ENCODE measurements around the gene ROR2. TPM values are rescaled to one million over a fixed set of nuclear protein-coding genes. Genes with fewer than 3 reads are reported as not detected.

The ROR2 gene
- total and polyA plus RNA-seq, 2 donors (not counting 3 experiments of a cell fraction or from before 2014, with no cell fraction given), result not detected

GRCh38 chr9:91751922-91752321 is 198.1 kb downstream of the ROR2 start:
- no peak overlapping the region for H3K4me3 ChIP-seq (replicated peaks in 1 of 3; ENCODE audit: insufficient read depth in 1 of 3, low read depth in 1 of 3, low read length in 3 of 3)
- H3K27me3 ChIP-seq (ENCODE audit: control insufficient read depth in 2 of 2, insufficient read depth in 2 of 2, low read length in 2 of 2), result no peaks in the 10 kb centered on the region
- TF ChIP-seq MAX (IDR thresholded peaks at IDR 0.05; ENCODE audit: insufficient read depth, insufficient read length) (no peak), CTCF (IDR thresholded peaks at IDR 0.05; ENCODE audit: extremely low read depth in 1 of 2, insufficient read depth in 1 of 2, low read depth in 1 of 2, low read length in 2 of 2) (no peak)
- DNase-seq (ENCODE audit: low read depth, low spot score), result no peak
- H3K79me2 ChIP-seq (ENCODE audit: control insufficient read depth, insufficient read depth, low read length), result no peaks in the 10 kb centered on the region
- H3K36me3 ChIP-seq (ENCODE audit: control insufficient read depth in 2 of 2, extremely low read depth in 1 of 2, insufficient read depth in 2 of 2, low read length in 2 of 2), result no peaks in the 10 kb centered on the region
- H3K4me1 ChIP-seq (ENCODE audit: control insufficient read depth, extremely low read depth, insufficient read depth, low read length), result no peaks in the 10 kb centered on the region
- H3K27ac ChIP-seq (ENCODE audit: insufficient read depth, low read depth, low read length), result no peak overlapping the region
- H3K4me2 ChIP-seq (ENCODE audit: insufficient read depth, low read length), result no peak overlapping the region
- ChIA-PET POLR2A (no interaction called here), CTCF (no interaction called here)
- no peaks in the 10 kb centered on the region for H3K9me1 ChIP-seq (replicated peaks; ENCODE audit: control insufficient read depth, extremely low read depth, insufficient read depth, low read length)
- dilution Hi-C loops (cut with MboI; ENCODE audit: extremely low pct_ligation_motif_present, low sequenced_read_pairs) (no loop called here), intact Hi-C loops (cut with micrococcal nuclease) (no loop called here)
- no peak overlapping the region for H3K9ac ChIP-seq (replicated peaks; ENCODE audit: extremely low read depth, insufficient read depth, low read length)
- BruUV-seq (replicated peaks), result no TSS peak
- no peak overlapping the region for H2AFZ ChIP-seq (ENCODE audit: low read depth, low read length)
- FAIRE-seq, result no peak
- no peaks in the 10 kb centered on the region for H3K9me3 ChIP-seq (replicated peaks; ENCODE audit: control insufficient read depth, insufficient read depth, low read length)
- H4K20me1 ChIP-seq (replicated peaks; ENCODE audit: control insufficient read depth, extremely low read depth, insufficient read depth, low read length), result no peaks in the 10 kb centered on the region

GRCh38 chr9:91750343-91750742 is 199.7 kb downstream of the ROR2 start:
- ChIA-PET POLR2A (interaction anchor here (0.6 kb wide), 1 partner anchor 377 kb away, joined by 7 read pairs; no protein-coding TSS in a partner anchor), CTCF (interaction anchor here (1.4 kb wide), 1 partner anchor 23 kb away, joined by 3 read pairs; no protein-coding TSS in a partner anchor)
- Histone ChIP-seq H3K79me2 (ENCODE audit: control insufficient read depth, insufficient read depth, low read length) (no peaks in the 10 kb centered on the region), H3K4me3 (replicated peaks in 1 of 3; ENCODE audit: insufficient read depth in 1 of 3, low read depth in 1 of 3, low read length in 3 of 3) (no peak overlapping the region), H3K4me1 (ENCODE audit: control insufficient read depth, extremely low read depth, insufficient read depth, low read length) (no peaks in the 10 kb centered on the region), H4K20me1 (replicated peaks; ENCODE audit: control insufficient read depth, extremely low read depth, insufficient read depth, low read length) (no peaks in the 10 kb centered on the region), H3K27ac (ENCODE audit: insufficient read depth, low read depth, low read length) (no peak overlapping the region), H3K36me3 (ENCODE audit: control insufficient read depth in 2 of 2, extremely low read depth in 1 of 2, insufficient read depth in 2 of 2, low read length in 2 of 2) (no peaks in the 10 kb centered on the region), H2AFZ (ENCODE audit: low read depth, low read length) (no peak overlapping the region), H3K9me1 (replicated peaks; ENCODE audit: control insufficient read depth, extremely low read depth, insufficient read depth, low read length) (no peaks in the 10 kb centered on the region), H3K9ac (replicated peaks; ENCODE audit: extremely low read depth, insufficient read depth, low read length) (no peak overlapping the region), H3K4me2 (ENCODE audit: insufficient read depth, low read length) (no peak overlapping the region), H3K27me3 (ENCODE audit: control insufficient read depth in 2 of 2, insufficient read depth in 2 of 2, low read length in 2 of 2) (no peaks in the 10 kb centered on the region), H3K9me3 (replicated peaks; ENCODE audit: control insufficient read depth, insufficient read depth, low read length) (no peaks in the 10 kb centered on the region)
- no TSS peak for BruUV-seq (replicated peaks)
- no peak for FAIRE-seq
- no peak for TF ChIP-seq MYC (IDR thresholded peaks at IDR 0.05; ENCODE audit: low read depth, low read length)
- no peak for TF ChIP-seq GATA2 (IDR thresholded peaks at IDR 0.05; ENCODE audit: insufficient read depth, insufficient read length, low read depth, low read length)
- TF ChIP-seq JUN (IDR thresholded peaks at IDR 0.05; ENCODE audit: borderline replicate concordance, insufficient read depth, insufficient read length, low read depth), result no peak
- TF ChIP-seq MAX (IDR thresholded peaks at IDR 0.05; ENCODE audit: insufficient read depth, insufficient read length), result no peak
- no peak for TF ChIP-seq POLR2A (IDR thresholded peaks at IDR 0.05; ENCODE audit: low read depth, low read length)
- no peak for TF ChIP-seq CTCF (IDR thresholded peaks at IDR 0.05; ENCODE audit: extremely low read depth in 1 of 2, insufficient read depth in 1 of 2, low read depth in 1 of 2, low read length in 2 of 2)
- no peak for TF ChIP-seq POLR2AphosphoS5 (IDR thresholded peaks at IDR 0.05; ENCODE audit: insufficient read depth, low read depth, low read length)
- no peak for TF ChIP-seq FOS (IDR thresholded peaks at IDR 0.05; ENCODE audit: borderline replicate concordance, insufficient read depth, low read length)
- TF ChIP-seq EZH2 (IDR thresholded peaks at IDR 0.05; ENCODE audit: borderline replicate concordance, low read depth, low read length, severe bottlenecking), result no peak
- DNase-seq (ENCODE audit: low read depth, low spot score), result no peak
- dilution Hi-C loops (cut with MboI; ENCODE audit: extremely low pct_ligation_motif_present, low sequenced_read_pairs) (no loop called here), intact Hi-C loops (cut with micrococcal nuclease) (no loop called here)

Data from endothelial cell of umbilical vein (primary cell).